GM11168 (cell line): ENCODE measurements around the gene MAGEC3.
"Not testable (repeated sequence)": the region's sequence is repeated elsewhere in the genome, so short reads cannot be mapped to it uniquely, and the experiment has no call there.

Experiments
- in situ Hi-C: fragments of 300-500 bp; cut with MboI; formaldehyde crosslinking; loops from one replicate; pipeline ENCODE4 v1.12.0; 2022; ENCODE audit warnings: low sequenced_read_pairs; ENCODE audit not compliant: unreplicated experiment

The MAGEC3 gene, protein sequence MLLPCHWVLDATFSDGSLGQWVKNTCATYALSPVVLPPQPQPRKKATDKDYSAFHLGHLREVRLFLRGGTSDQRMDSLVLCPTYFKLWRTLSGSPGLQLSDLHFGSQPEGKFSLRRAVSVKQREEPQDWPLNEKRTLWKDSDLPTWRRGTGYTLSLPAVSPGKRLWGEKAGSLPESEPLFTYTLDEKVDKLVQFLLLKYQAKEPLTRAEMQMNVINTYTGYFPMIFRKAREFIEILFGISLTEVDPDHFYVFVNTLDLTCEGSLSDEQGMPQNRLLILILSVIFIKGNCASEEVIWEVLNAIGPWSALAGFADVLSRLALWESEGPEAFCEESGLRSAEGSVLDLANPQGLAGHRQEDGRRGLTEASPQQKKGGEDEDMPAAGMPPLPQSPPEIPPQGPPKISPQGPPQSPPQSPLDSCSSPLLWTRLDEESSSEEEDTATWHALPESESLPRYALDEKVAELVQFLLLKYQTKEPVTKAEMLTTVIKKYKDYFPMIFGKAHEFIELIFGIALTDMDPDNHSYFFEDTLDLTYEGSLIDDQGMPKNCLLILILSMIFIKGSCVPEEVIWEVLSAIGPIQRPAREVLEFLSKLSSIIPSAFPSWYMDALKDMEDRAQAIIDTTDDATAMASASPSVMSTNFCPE

DNA sequence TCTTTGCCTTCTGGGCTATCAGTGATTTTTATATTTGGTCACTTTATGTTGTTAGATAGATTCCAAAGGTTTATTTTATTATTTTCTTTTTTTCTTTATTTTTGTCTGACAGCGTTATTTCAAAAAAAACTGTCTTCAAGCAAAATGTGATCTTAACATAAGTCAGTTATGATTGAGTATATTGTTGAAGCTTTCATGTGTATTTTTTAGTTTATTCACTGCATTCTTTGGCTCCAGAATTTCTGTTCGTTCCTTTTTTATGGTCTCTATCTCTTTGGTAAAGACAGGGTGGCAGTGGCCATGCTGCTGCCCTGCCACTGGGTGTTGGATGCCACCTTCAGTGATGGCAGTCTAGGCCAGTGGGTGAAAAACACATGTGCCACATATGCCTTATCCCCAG is at the start of gene MAGEC3:
TSS of gene MAGEC3 (plus strand) at position 301 of the 400 bp plus-strand sequence. CDS start at position 301, 0 bp downstream.
- in situ Hi-C loops, result no loop called here

DNA sequence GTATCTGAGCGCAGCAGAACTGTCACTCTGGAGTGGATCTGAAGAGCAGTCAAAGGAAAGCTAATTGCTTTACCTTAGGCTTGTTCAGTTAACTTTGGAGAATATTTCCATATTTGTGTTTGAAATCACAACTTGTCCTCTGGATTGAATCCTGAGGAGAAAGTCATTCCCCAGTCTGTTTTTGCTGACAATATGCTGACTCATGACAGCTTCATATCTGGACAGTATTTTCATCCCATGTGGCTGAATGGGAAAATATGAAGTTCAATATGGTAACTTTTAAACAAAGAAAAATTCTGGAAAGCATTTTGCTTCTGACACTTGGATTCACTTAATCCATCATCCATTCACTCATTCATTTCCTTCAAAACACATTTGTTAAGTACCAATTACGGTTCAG is 46.3 kb upstream of the MAGEC3 start:
- in situ Hi-C loops, result no loop called here

DNA sequence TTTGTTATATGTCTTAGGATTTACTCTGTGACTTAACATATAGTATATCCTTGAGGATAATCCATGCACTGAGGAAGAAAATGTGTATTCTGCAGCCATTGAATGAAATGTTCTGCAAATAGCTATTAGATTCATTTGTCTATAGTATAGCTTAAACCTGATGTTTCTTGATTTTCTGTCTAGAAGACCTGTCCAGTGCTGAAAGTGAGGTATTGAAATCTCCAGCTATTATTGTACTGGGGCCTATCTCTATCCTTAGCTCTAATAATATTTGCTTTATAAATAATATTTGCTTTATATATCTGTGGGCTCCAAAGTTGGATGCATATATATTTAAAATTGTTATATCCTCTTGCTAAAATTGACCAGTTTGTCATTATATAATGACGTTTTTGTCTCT is 26.7 kb upstream of the MAGEC3 start:
- in situ Hi-C loops, result no loop called here

DNA sequence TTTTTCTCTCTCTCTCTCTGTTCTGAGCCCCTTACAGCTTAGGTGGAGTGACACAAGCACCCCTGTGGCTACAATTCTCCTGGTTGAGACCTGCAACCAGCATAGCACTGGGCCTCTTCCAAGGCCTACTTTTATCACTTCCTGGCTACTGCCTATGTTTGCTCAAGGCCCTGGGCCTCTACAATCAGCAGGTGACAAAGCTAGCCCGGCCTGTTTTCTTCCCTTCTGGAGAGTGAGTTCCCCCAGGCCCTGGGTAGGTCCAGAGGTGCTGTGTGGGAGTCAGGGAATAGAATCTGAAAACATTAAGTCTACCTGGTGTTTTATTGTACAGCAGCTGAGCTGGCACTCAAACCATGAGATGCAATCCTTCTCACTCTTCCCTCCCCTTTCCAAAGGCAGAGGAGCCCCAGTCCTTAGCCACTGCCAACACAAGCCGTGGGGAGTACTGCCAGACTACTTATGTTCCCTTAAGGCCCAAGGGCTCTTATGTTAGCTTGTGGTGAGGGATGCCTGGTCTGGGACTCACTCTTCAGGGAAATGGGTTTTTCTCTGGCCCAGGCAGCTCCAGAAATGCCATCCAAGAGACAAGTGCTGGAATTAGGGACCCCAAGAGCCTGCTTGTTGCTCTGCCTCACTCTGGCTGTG is 23.8 kb upstream of the MAGEC3 start:
- in situ Hi-C loops, result no loop called here

DNA sequence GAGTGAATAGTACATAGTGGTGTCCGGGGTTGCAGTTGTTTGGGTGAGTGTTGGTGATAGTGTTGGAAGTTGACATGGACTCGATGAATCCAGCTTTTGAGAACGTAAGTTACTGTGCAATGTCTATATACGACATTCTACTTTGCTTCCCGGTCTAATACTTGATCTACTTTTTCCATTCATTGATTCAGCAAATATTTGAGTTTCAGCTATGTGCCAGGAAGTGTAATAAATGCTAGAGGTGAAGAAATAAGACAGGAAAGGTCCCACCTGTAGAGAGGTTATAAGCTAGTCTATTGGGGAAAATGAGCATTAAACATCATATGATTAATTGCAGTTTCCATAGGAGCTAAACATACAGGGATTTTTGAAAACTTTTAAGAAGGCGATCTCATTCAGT is 22.2 kb upstream of the MAGEC3 start:
- in situ Hi-C loops, result no loop called here

DNA sequence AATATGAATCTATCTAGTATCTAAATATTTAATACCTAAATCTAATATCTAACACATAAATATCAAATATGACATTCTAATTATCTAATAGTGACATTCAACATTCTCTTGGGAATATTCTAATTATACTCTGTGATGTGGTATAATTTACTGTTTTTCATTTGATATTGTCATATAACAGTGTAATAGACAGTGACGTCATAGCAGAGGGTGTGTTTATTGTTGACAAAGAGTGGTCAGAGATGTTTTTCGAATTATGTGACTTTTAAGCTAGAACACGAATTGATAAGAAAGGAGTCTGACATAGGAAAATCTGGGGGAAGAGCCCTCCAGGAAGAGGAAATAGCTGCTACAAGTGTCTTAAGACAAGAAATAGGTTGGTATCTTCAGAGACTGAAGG is 5.9 kb upstream of the MAGEC3 start:
- in situ Hi-C loops, result no loop called here

DNA sequence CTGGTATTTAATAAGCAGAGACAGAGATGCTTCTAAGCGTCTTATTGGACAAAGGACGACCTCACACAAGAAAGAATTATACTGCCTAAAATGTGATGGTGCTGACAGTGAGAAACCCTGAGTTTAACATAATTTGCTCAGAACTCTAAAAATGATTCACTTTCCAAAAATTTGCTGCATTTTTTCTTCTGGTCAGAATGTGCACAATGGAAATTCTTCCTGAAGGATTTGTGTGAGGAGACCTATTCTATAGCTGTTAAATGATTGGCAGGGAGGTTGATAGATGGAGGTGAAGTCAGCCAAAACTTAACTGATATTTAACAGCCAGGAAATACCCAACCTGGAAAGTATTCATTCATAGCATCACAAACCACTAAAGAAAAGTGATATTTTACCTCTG is 1.7 kb downstream of the MAGEC3 start:
- in situ Hi-C loops, result no loop called here

DNA sequence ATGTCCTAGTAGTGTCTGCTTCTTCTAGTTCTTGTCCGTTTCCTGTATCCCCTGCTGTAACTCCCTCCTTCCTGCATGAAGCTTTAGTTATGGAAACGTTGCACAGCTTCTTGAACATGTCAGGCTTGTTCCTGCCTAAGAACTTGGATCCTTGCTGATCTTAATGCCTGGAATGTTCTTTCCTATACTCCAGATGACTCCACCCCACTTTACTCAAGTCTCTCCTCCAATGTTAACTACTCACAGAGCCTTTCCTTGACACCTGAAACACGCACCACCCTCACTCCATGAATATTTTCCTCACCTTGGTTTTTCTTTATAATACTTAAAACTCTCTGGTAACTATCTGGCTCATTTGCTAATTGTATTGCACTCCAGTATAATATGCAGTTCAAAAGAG is 19.4 kb downstream of the MAGEC3 start:
- in situ Hi-C loops, result no loop called here

DNA sequence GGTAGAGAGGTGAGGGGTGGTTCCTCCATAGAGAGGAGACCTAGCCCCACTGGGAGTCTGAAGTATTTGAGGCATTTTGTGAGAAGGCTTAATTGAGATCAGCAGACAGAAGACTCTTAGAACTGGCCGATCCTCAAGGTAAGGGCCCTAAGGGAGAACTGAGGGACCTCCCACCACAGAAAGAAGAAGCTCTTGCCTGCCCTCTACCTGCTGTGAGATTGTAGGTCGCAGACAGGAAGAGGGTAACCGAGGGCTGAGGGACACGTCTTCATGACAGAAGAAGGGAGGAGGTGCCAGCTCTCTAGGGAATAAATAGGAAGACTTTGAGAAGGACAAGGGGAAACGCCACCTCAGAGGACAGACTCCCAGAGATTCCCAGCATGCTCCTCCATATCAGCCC is 41.5 kb downstream of the MAGEC3 start:
- in situ Hi-C loops, result no loop called here

DNA sequence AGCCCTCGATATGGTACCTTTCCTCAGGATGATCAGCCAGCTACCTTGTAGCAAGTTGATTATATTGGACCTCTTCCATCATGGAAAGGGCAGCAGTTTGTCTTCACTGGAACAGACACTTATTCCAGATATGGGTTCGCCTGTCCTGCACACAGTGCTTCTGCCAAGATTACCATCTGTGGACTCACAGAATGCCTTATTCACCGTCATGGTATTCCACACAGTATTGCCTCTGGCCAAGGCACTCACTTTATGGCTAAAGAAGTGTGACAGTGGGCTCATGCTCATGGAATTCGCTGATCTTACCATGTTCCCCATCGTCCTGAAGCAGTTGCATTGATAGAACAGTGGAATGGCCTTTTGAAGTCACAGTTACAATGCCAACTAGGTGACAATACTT is 50.7 kb downstream of the MAGEC3 start:
- in situ Hi-C loops, result not testable (repeated sequence)

DNA sequence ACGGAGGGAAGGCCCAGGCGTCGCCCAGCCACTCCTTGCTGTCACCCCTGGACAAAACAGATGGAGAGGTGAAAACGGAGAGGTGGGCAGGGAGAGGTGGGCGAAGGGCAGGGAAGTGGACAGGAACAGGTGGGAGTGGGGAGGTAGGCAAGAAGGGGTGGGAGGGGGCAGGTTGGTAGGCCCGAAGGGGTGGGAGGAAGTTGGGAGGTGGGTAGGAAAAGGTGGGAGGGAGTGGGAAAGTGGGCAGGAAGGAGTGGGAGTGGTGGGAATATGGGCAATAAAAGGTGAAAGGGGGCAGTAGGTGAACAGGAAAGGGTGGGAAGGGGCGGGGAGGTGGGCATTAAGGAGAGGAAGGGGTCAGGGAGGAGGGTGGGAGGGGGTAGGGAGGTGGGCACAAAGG is 56.6 kb downstream of the MAGEC3 start:
- in situ Hi-C loops, result no loop called here

DNA sequence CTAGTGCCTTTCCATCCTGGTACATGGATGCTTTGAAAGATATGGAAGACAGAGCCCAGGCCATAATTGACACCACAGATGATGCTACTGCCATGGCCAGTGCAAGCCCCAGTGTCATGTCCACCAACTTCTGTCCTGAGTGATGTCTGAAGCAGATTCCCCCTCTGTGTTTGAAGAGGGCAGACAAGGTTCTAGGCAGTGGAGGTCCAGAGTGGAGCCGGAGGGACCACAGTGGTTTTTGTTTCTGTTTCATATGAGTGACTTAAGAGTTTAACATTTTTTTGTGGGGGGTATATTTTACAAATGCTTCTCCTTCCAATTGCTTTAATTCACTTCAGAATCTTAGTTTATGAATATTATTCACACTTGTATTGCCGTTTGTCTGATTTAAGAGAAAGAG is 59.6 kb downstream of the MAGEC3 start:
- in situ Hi-C loops, result no loop called here

DNA sequence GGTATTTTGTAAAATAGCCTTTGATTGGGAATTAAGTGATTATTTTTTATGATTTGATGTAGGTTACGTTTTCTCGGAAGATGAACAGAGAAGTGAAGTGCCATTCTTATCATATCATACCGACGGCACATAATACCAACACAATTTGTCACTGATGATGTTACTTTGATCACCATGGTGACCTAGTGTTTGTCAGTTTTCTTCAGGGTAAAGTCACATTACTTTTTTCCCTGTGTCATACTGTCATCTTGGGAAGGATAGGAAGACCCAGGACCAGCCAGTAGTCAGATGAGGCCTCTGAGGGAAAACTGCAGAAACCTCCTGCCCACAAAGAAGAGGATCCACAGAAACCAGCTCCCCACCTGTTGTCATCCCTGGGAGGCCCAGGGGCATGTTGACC is 64.2 kb downstream of the MAGEC3 start:
- in situ Hi-C loops, result no loop called here

DNA sequence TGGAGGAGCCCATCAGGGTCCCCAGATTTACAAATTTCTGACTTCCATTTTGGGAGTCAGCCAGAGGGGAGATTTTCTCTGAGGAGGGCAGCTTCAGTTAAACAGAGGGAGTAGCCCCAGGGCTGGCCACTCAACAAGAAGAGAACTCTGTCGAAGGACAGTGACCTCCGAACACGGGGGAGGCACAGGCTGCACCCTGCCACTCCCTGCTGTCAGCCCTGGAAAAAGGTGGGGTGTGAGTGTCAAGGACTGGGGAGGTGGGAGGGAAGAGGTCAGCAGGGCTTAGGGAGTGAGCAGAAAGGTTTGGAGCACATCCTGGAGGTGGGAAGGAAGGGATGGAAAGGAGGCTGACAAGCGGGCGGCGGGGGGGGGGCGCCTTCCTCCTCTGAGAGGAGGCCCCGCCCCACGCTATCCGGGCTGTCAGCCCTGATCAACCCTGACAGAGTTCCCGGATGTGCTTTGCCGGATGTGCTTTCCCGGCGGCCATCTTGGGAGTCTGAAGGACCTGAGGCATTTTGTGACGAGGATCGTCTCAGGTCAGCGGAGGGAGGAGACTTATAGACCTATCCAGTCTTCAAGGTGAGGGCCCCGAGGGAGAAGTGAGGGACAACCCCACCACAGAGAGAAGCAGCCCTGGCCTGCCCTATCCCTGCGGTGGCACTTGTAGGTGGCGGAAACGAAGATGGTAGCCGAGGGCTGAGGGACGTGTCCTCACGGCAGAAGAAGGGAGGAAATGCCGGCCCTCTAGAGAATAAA is 65.5 kb downstream of the MAGEC3 start, which contains the start of gene MAGEC1:
TSS of gene MAGEC1 (plus strand) at position 495 of the 756 bp plus-strand sequence. CDS start 1,179 bp downstream, outside the sequence.
- in situ Hi-C loops, result no loop called here

DNA sequence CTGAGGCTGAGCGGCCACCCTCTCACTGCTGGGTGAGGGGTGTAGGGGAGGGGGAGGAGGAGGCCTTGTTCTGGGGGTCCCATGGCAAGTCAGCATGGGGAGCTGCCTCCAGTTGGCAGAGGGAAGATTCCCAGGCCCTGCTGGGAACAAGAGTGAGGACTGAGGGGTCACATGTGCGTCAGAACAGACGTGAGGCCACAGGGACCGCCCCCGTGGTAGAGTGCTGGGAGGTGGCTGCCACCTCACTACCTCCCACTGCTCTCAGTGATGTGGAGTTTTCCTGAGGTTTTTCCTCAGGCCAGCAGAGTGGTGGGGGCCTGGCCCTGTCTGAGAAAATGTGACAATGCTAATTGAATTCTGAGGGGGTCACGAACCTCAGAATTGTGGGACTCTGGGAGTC is 66.1 kb downstream of the MAGEC3 start:
- in situ Hi-C loops, result no loop called here

DNA sequence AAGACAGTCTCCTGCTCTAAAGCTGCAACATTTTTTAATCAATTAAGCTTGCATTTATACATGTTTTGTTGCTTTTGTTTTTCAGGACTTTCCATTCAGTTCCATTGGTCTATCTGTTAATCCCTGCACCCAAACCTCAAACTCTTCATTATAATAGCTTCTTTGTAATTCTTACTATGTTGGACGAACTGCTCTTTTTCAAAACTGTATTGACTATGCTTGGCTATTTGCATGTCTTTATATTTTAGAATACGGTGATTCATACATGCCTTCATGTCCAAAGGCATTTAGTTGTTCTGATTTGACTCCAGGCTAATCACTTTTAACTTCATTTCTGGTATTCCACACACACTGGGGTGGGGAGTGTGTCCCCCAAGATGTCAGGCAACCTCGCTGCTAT is 79.7 kb downstream of the MAGEC3 start:
- in situ Hi-C loops, result no loop called here

DNA sequence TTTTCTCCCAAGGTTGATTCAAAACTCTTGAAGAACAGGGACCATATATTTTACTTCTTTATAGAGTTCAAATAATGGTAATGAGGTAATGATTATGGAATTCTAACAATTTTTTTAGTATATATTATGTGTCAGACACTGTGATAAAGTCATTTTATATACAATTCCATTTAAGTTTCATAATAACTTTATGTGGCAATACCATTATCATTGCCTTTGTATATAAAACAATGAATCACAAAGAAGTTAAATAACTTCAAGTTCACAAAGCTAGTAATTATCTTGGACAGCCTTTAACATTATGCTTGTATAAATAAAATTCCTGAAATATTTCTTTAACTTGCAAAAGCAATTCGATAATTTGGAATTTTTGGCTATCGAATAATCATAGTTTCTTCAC is 86.2 kb downstream of the MAGEC3 start:
- in situ Hi-C loops, result no loop called here

DNA sequence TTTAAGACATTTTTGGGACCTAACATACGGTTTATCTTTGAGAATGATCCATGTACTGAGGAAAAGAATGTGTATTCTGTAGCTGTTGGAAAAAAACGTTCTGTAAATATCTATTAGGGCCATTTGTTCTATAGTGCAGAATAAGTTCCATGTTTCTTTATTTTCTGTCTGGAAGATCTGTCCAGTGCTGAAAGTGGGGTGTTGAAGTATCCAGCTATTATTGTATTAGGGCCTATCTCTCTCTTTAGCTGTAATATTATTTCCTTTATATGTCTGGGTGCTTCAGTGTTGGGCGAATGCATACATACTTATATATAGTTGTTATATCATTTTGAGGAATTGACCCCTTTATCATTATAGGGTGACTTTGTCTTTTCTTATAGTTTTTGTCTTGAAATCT is 90.3 kb downstream of the MAGEC3 start:
- in situ Hi-C loops, result no loop called here

DNA sequence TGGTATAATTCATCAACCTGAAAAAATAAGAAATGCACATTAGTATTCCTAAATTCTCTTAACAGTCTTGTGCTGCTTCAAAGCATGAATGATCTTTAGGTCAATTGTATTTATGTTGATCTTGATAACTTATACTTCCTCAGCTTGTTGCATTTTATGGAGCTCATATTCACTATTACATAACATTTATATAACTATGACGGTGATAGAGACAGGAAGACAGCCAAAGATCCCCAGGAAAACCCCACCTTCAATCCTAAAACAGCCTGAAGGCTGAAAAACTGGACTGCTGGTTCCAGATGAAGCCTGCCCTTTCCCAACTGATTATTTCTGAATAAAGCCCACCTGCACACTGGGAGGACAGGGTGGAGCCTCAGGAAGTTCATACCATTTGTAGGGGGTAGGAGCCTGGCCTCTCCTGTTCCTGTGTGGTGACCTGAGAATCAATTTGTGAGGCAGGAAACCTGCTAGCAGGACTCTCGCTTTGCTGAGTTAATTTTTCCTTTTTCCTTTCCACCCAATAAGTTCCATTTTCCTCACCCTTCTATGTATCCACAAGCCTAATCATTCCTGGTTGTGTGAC is 96.0 kb downstream of the MAGEC3 start:
- in situ Hi-C loops, result no loop called here

DNA sequence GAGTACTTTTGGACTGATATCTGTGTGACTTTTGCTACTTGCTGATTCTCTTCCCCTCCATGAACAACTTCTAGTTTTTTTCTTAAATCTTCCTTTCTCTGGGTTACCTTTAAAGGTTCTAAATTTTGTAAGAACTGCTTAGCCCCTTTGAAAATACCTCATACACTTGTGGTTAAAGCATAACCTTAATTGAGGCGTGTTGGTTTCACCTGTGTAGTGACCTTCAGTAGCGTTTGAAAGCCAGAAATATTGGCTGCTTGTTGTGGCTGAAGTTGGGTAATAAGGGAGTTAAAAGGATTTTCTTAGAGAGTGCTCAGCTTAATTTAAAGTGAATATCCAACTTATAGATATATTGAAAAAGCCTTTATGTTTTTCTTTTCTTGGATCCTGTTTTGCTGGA is 97.5 kb downstream of the MAGEC3 start:
- in situ Hi-C loops, result no loop called here
